Measurements from ENCODE around the gene UTS2. TPM values are rescaled to one million over a fixed set of nuclear protein-coding genes. Genes with fewer than 3 reads are reported as not detected.

The UTS2 gene
- total and polyA plus RNA-seq, 2 of the 8 experiments (the other 6 are each of a cell fraction or from before 2014, with no cell fraction given) = not detected

DNA sequence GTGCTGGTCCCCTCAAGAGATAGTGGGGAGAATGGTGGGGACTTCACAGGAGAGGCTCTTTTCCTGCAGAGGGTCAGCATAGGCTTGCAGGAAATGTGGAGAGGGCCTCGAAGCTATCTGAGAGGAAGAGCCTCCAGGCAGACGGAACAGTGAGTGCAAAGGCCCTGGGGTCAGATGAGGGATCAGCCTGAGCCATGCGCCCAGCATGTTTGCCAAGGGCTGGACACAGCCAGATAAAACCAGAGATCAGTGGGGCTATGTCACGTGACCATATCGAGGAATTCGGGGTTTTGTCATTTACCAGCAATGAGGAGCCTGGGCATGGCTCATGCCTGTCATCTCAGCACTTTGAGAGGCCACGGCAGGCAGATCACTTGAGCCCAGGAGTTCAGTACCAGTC is 6.5 kb upstream of the UTS2 start:
- no peaks in the 10 kb centered on the region for H4K20me1 ChIP-seq (replicated peaks in 1 of 2; ENCODE audit: control insufficient read depth in 1 of 2, insufficient read depth in 2 of 2, low read length in 2 of 2)
- ChIA-PET POLR2A (ENCODE audit: partially characterized antibody) (no interaction called here), CTCF (ENCODE audit: partially characterized antibody) (interaction anchor here (1.2 kb wide), 1 partner anchor 40 kb away, joined by 3 read pairs; no protein-coding TSS in a partner anchor)
- no peak overlapping the region for H3K4me3 ChIP-seq (ENCODE audit: extremely low read depth in 1 of 4, insufficient read depth in 2 of 4, low read depth in 3 of 4, low read length in 4 of 4)
- no peak for TF ChIP-seq CHD2 (IDR thresholded peaks at IDR 0.05; ENCODE audit: low read length)
- TF ChIP-seq POLR2A (IDR thresholded peaks at IDR 0.05; ENCODE audit: control extremely low read depth in 1 of 2, low read depth in 2 of 2, low read length in 2 of 2) = no peak
- no peak overlapping the region for H3K9ac ChIP-seq (replicated peaks in 1 of 4; ENCODE audit: extremely low read depth in 1 of 4, low read depth in 3 of 4, low read length in 3 of 4)
- no peaks in the 10 kb centered on the region; a peak in 1 of 7 replicates for H3K4me1 ChIP-seq (replicated peaks in 1 of 4; ENCODE audit: control insufficient read depth in 3 of 4, insufficient read depth in 4 of 4, low read length in 3 of 4)
- no peak overlapping the region for H2BK20ac ChIP-seq (ENCODE audit: low read length)
- H3K79me2 ChIP-seq (ENCODE audit: control insufficient read depth in 1 of 2, insufficient read depth in 2 of 2, low read length in 2 of 2) = no peaks in the 10 kb centered on the region
- no peak overlapping the region for H2BK120ac ChIP-seq (replicated peaks; ENCODE audit: low read depth, low read length)
- no peak overlapping the region for H3K4ac ChIP-seq (replicated peaks; ENCODE audit: insufficient read length, low read depth, low read length)
- H4K8ac ChIP-seq (ENCODE audit: extremely low read depth, insufficient read depth, low read length) = no peak overlapping the region
- H3K14ac ChIP-seq (ENCODE audit: insufficient read length) = no peak overlapping the region
- H2BK15ac ChIP-seq (ENCODE audit: low read length) = no peak overlapping the region
- WGBS, 2 experiments (ENCODE audit: extremely low coverage in 1 of 2, insufficient coverage in 1 of 2, insufficient read length in 1 of 2, insufficient replicate concordance in 2 of 2, low coverage in 1 of 2, low lambda C conversion rate in 2 of 2, missing lambda C conversion rate in 1 of 2) = 79% methylated on average over 7 of the region's 7 CpGs; no CpG with 5 or more reads in 1 of the 2 experiments
- H3K27ac ChIP-seq (ENCODE audit: low read depth, low read length) = no peak overlapping the region
- no peaks in the 10 kb centered on the region for H3K9me3 ChIP-seq (ENCODE audit: insufficient read depth in 2 of 2, low read depth in 1 of 2, low read length in 1 of 2)
- no peaks in the 10 kb centered on the region for H3K27me3 ChIP-seq (replicated peaks in 1 of 4; ENCODE audit: control insufficient read depth in 3 of 4, extremely low read depth in 1 of 4, insufficient read depth in 3 of 4, low read length in 3 of 4)
- no peak overlapping the region for H3K18ac ChIP-seq (ENCODE audit: extremely low read depth, low read length)
- no peak overlapping the region for H2BK5ac ChIP-seq (ENCODE audit: low read depth, low read length)
- no peak overlapping the region for H2BK12ac ChIP-seq (ENCODE audit: low read depth, low read length)
- DNase-seq (ENCODE audit: low read depth in 1 of 2, low spot score in 2 of 2) (no peak), FAIRE-seq (no peak)
- H3K36me3 ChIP-seq (ENCODE audit: control insufficient read depth in 2 of 4, insufficient read depth in 4 of 4, low read length in 3 of 4) = no peaks in the 10 kb centered on the region
- no peak overlapping the region for H3K56ac ChIP-seq (replicated peaks; ENCODE audit: insufficient read length, low read depth, low read length)
- H2AK5ac ChIP-seq (ENCODE audit: low read depth, low read length) = no peak overlapping the region
- no peak overlapping the region for H4K5ac ChIP-seq (ENCODE audit: insufficient read length, low read depth, low read length)
- no peaks in the 10 kb centered on the region for H3K79me1 ChIP-seq (ENCODE audit: low read depth, low read length)
- H4K91ac ChIP-seq (replicated peaks; ENCODE audit: insufficient read length, low read length) = no peak overlapping the region
- no peak overlapping the region for H3K4me2 ChIP-seq (ENCODE audit: insufficient read depth in 1 of 2, low read depth in 2 of 2, low read length in 2 of 2)
- no peaks in the 10 kb centered on the region for H3K23me2 ChIP-seq (ENCODE audit: low read depth, low read length)
- no peak overlapping the region for H2AFZ ChIP-seq (ENCODE audit: low read length)
- no peak overlapping the region for H3K23ac ChIP-seq (ENCODE audit: insufficient read length)
